IMR-90 (cell line): ENCODE measurements around the gene MACROD1. TPM values are rescaled to one million over a fixed set of nuclear protein-coding genes. Genes with fewer than 3 reads are reported as not detected.
A peak's percentile ranks its signal among the peaks of the same experiment; 100 is the strongest.

ENCODE experiments used
- ATAC-seq: fragments of 200-7000 bp; cut with Tn5 transposase; 2 replicates; pipeline ENCODE4 v1.9.1; 2020; ENCODE audit warnings: low read depth, mild to moderate bottlenecking, moderate library complexity
- BruUV-seq: library from RNA; stranded (reverse); fragments of 400-500 nt; replicated peaks from 2 replicates; lab custom pipeline; 2021; lab: Mats Ljungman, UMichigan
- CTCF ChIA-PET: fragments of 300-600 bp; formaldehyde crosslinking; extraction: SDS; loops from one replicate; lab custom pipeline; 2021; ENCODE audit warnings: antibody characterized with exemption; lab: Yijun Ruan, JAX
- POLR2A ChIA-PET: fragments of 300-600 bp; sonication (Branson Sonifier 250); formaldehyde crosslinking; loops from one replicate; lab custom pipeline; 2022; ENCODE audit warnings: antibody characterized with exemption; ENCODE audit not compliant: unreplicated experiment; lab: Charles Lee
- DNase-seq: peaks from one replicate; pipeline ENCODE4 v3.0.0; 2013
- H2AFZ ChIP-seq: replicated peaks from 2 replicates; pipeline ENCODE3; 2013; ENCODE audit warnings: low read length, mild to moderate bottlenecking; ENCODE audit not compliant: poor library complexity
- H2AK5ac ChIP-seq: 2 replicates; pipeline ENCODE4 v1.6.1; 2013; ENCODE audit warnings: low read depth, low read length, inconsistent platforms
- H2AK9ac ChIP-seq: replicated peaks from 2 replicates; pipeline ENCODE3; 2013; ENCODE audit warnings: mild to moderate bottlenecking, low read depth, low read length, moderate library complexity; ENCODE audit not compliant: poor library complexity
- H2BK120ac ChIP-seq: 2 replicates; pipeline ENCODE4 v1.6.1; 2013; ENCODE audit warnings: low read depth, low read length, inconsistent platforms
- H2BK15ac ChIP-seq: 3 replicates; pipeline ENCODE4 v1.6.1; 2013; ENCODE audit warnings: low read depth, low read length, inconsistent platforms
- H2BK20ac ChIP-seq: 2 replicates; pipeline ENCODE4 v1.6.1; 2013; ENCODE audit warnings: low read depth, mild to moderate bottlenecking, inconsistent platforms, low read length, moderate library complexity
- H2BK5ac ChIP-seq: 2 replicates; pipeline ENCODE4 v1.6.1; 2013; ENCODE audit warnings: mild to moderate bottlenecking, low read depth, low read length, inconsistent platforms; ENCODE audit not compliant: poor library complexity, severe bottlenecking
- H3K14ac ChIP-seq: replicated peaks from 2 replicates; pipeline ENCODE4 v1.6.1; 2013; ENCODE audit warnings: low read depth, low read length, inconsistent platforms
- H3K18ac ChIP-seq: 2 replicates; pipeline ENCODE4 v1.6.1; 2013; ENCODE audit warnings: low read depth, low read length, control low read depth
- H3K23ac ChIP-seq: 2 replicates; pipeline ENCODE4 v1.6.1; 2013; ENCODE audit warnings: low read depth, low read length, inconsistent platforms
- H3K27ac ChIP-seq: 2 replicates; pipeline ENCODE4 v1.5.1; 2013; ENCODE audit warnings: mild to moderate bottlenecking, control low read depth, low read length; ENCODE audit not compliant: insufficient read depth
- H3K27me3 ChIP-seq: 2 replicates; pipeline ENCODE4 v1.6.1; 2013; ENCODE audit warnings: low read length; ENCODE audit not compliant: control insufficient read depth, insufficient read depth
- H3K36me3 ChIP-seq: 2 replicates; pipeline ENCODE4 v1.6.1; 2013; ENCODE audit warnings: low read length, mixed read lengths; ENCODE audit not compliant: control insufficient read depth, insufficient read depth
- H3K4ac ChIP-seq: 2 replicates; pipeline ENCODE4 v1.6.1; 2013; ENCODE audit warnings: low read depth, low read length, inconsistent platforms
- H3K4me1 ChIP-seq: 2 replicates; pipeline ENCODE4 v1.6.1; 2013; ENCODE audit warnings: low read length, mixed read lengths; ENCODE audit not compliant: control insufficient read depth, insufficient read depth
- H3K4me2 ChIP-seq: 2 replicates; pipeline ENCODE4 v1.6.1; 2013; ENCODE audit warnings: low read depth, mild to moderate bottlenecking, control low read depth, low read length, moderate library complexity
- H3K4me3 ChIP-seq: 2 replicates; pipeline ENCODE4 v1.5.1; 2013; ENCODE audit warnings: low read depth, mild to moderate bottlenecking, control low read depth, low read length, moderate library complexity; ENCODE audit not compliant: insufficient read depth
- H3K56ac ChIP-seq: 2 replicates; pipeline ENCODE4 v1.6.1; 2013; ENCODE audit warnings: low read length, inconsistent platforms; ENCODE audit not compliant: insufficient read depth; ENCODE audit errors: extremely low read depth
- H3K79me1 ChIP-seq, 2 experiments: 2 replicates each; pipeline ENCODE4 v1.6.1; 2013; ENCODE audit warnings: low read length in 2 of 2, inconsistent platforms in 1 of 2, low read depth in 1 of 2
- H3K9ac ChIP-seq: 2 replicates; pipeline ENCODE4 v1.6.1; 2013; ENCODE audit warnings: low read depth, low read length, control low read depth
- H3K9me1 ChIP-seq: 2 replicates; pipeline ENCODE4 v1.6.1; 2013; ENCODE audit warnings: low read length, inconsistent platforms; ENCODE audit not compliant: insufficient read depth
- H3K9me3 ChIP-seq: 2 replicates; pipeline ENCODE4 v1.6.1; 2013; ENCODE audit warnings: low read length; ENCODE audit not compliant: control insufficient read depth, insufficient read depth
- H4K20me1 ChIP-seq: 2 replicates; pipeline ENCODE4 v1.6.1; 2013; ENCODE audit warnings: low read length, inconsistent platforms; ENCODE audit not compliant: insufficient read depth
- H4K5ac ChIP-seq: 2 replicates; pipeline ENCODE4 v1.6.1; 2013; ENCODE audit warnings: mild to moderate bottlenecking, low read depth, low read length, control low read depth
- H4K8ac ChIP-seq, 2 experiments: 2 replicates each; pipeline ENCODE4 v1.6.1; 2013; ENCODE audit warnings: low read depth in 2 of 2, low read length in 2 of 2, control low read depth in 1 of 2, inconsistent platforms in 1 of 2
- H4K91ac ChIP-seq: 2 replicates; pipeline ENCODE4 v1.6.1; 2013; ENCODE audit warnings: low read depth, low read length, inconsistent platforms; ENCODE audit not compliant: insufficient read depth
- CTCF ChIP-seq: conservative IDR thresholded peaks from 2 replicates; pipeline ENCODE4 v1.5.1; 2012; ENCODE audit warnings: mild to moderate bottlenecking, low read depth, low read length, improper control_type of control experiment
- FOS ChIP-seq: fragments of 150-350 bp; IDR thresholded peaks from 2 replicates; pipeline ENCODE4 v1.6.1; 2016; ENCODE audit warnings: low read depth, low read length
- MAFK ChIP-seq: IDR thresholded peaks from 2 replicates; pipeline ENCODE4 v1.6.1; 2012; ENCODE audit warnings: low read depth, low read length, improper control_type of control experiment
- NFE2L2 ChIP-seq: fragments of 150-350 bp; IDR thresholded peaks from 2 replicates; pipeline ENCODE4 v1.6.1; 2016; ENCODE audit warnings: low read depth, mild to moderate bottlenecking, low read length
- POLR2A ChIP-seq: IDR thresholded peaks from 2 replicates; pipeline ENCODE4 v1.6.1; 2012; ENCODE audit warnings: mild to moderate bottlenecking, low read depth, low read length
- RAD21 ChIP-seq: IDR thresholded peaks from 2 replicates; pipeline ENCODE4 v1.6.1; 2012; ENCODE audit warnings: low read length, improper control_type of control experiment
- RCOR1 ChIP-seq: IDR thresholded peaks from 2 replicates; pipeline ENCODE4 v1.6.1; 2012; ENCODE audit warnings: mild to moderate bottlenecking, low read length, improper control_type of control experiment; ENCODE audit not compliant: insufficient replicate concordance
- RFX5 ChIP-seq: IDR thresholded peaks from 2 replicates; pipeline ENCODE4 v1.8.0; 2012; ENCODE audit warnings: low read depth, mild to moderate bottlenecking, low read length, moderate library complexity
- USF2 ChIP-seq: fragments of 150-350 bp; IDR thresholded peaks from 2 replicates; pipeline ENCODE4 v1.6.1; 2017; ENCODE audit warnings: mild to moderate bottlenecking, antibody characterized with exemption, low read length, low read depth
- WGBS, 2 experiments: methylation state at CpG; one replicate each; pipeline versions ENCODE4 v1.1.5 to v1.1.7; 2013; ENCODE audit warnings: missing lambda C conversion rate in 2 of 2; ENCODE audit not compliant: insufficient read length in 1 of 2; ENCODE audit errors: extremely low coverage in 2 of 2; 5-methylcytosine and 5-hydroxymethylcytosine counted together
- dilution Hi-C: fragments of 300-500 bp; cut with HindIII; formaldehyde crosslinking; loops from one replicate; pipeline ENCODE4 v1.14.3; 2018; ENCODE audit warnings: low sequenced_read_pairs; ENCODE audit not compliant: unreplicated experiment
- in situ Hi-C: fragments of 300-500 bp; cut with MboI; formaldehyde crosslinking; loops from 3 replicates; pipeline ENCODE4 v1.14.3; 2019; ENCODE audit warnings: low sequenced_read_pairs, inconsistent platforms, mixed read lengths
- intact Hi-C: fragments of 100-400 bp; cut with micrococcal nuclease; formaldehyde crosslinking; loops from 2 replicates; pipeline ENCODE4 v1.10.0; 2022
- polyA plus RNA-seq, 3 experiments: library from polyadenylated mRNA; depleted of rRNA; stranded (reverse); fragments of >200 nt; gene quantifications; 2 replicates each; pipeline ENCODE4 v1.2.3, GENCODE V29; 2012; ENCODE audit warnings: low replicate concordance in 1 of 3
- total RNA-seq: library from RNA; depleted of rRNA; stranded (reverse); fragments of >200 nt; gene quantifications from 2 replicates; pipeline ENCODE4 v1.2.3, GENCODE V29; 2012

The MACROD1 gene
- total and polyA plus RNA-seq, 2 of the 4 experiments (the other 2 are of a cell fraction), result 2.5 to 9.3 TPM

DNA sequence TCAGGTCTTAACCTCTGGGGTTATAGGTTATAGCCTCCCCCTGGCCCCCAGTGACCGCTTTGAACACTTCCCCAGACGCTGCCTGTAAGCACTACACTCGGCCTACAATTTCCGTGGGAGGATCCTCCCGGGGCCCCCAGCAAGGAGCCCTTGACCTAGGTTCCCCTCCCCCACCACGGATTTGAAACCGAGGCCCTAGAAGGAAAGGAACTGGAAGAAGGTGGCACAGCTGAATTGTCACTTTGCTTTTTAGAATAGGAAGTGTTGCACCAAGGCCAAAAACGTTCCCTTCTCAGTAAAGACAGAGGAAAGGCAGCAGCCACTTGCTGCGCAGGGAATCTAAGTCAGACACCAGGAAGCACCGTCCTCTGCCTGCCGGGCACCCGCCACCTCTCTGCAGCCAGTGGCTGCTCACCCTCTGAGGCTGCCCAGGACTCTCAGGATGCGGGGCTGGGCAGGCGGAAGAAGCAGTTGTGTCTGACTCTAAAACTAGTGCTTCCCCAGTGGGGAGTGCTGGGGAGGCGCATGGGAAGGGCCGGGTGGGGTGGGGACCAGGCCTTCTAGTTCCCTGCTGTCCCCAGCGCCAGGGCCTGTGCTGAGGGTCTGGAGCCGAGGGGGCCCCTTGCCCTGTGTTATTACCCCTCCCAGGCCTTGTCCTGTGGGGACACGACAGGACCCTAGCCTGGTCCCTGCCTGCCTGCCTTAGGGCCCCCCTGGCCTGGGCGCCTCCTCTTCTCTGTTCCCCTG, 138.1 kb downstream of the MACROD1 start:
- no peaks in the 10 kb centered on the region for H3K9me3 ChIP-seq
- no peak for TF ChIP-seq NFE2L2
- no peak for TF ChIP-seq MAFK
- no peak for TF ChIP-seq CTCF
- no peak for TF ChIP-seq POLR2A
- no peak for TF ChIP-seq RFX5
- no peak for TF ChIP-seq USF2
- TF ChIP-seq FOS, result no peak
- no peak for TF ChIP-seq RAD21
- no peak for TF ChIP-seq RCOR1
- no peak overlapping the region for H2AK5ac ChIP-seq
- H3K9ac ChIP-seq, result no peak overlapping the region
- H2AFZ ChIP-seq, result no peak overlapping the region
- no peak overlapping the region for H3K56ac ChIP-seq
- H3K23ac ChIP-seq, result no peak overlapping the region
- in situ Hi-C loops, result no loop called here
- WGBS, 2 experiments, result 86% methylated on average over 7 of the region's 20 CpGs; no CpG with 5 or more reads in 1 of the 2 experiments
- no peak overlapping the region for H4K8ac ChIP-seq
- H4K5ac ChIP-seq, result no peak overlapping the region
- intact Hi-C loops, result no loop called here
- H3K4me1 ChIP-seq, result peaks cover 10% of the 10 kb centered on the region; the same call in 1 of the 2 replicates
- no peak overlapping the region for H3K27ac ChIP-seq
- H3K4me3 ChIP-seq, result no peak overlapping the region
- H2BK15ac ChIP-seq, result no peak overlapping the region
- no peak overlapping the region for H3K4ac ChIP-seq
- CTCF ChIA-PET, result no interaction called here
- H3K27me3 ChIP-seq, result peaks cover 2% of the 10 kb centered on the region; the same call in 1 of the 2 replicates
- H3K9me1 ChIP-seq, result peaks cover 3% of the 10 kb centered on the region; the same call in 1 of the 2 replicates
- POLR2A ChIA-PET, result no interaction called here
- H4K91ac ChIP-seq, result no peak overlapping the region
- H2BK20ac ChIP-seq, result no peak overlapping the region
- DNase-seq (no peak), ATAC-seq (no peak)
- BruUV-seq, result no TSS peak
- dilution Hi-C loops, result no loop called here
- H3K14ac ChIP-seq, result no peak overlapping the region
- H3K36me3 ChIP-seq, result no peaks in the 10 kb centered on the region
- no peak overlapping the region for H2BK120ac ChIP-seq
- no peak overlapping the region for H2BK5ac ChIP-seq
- peaks cover 10% of the 10 kb centered on the region for H4K20me1 ChIP-seq
- H3K18ac ChIP-seq, result no peak overlapping the region
- no peak overlapping the region for H2AK9ac ChIP-seq
- H3K79me1 ChIP-seq, result no peaks in the 10 kb centered on the region
- H3K4me2 ChIP-seq, result peak overlapping the region; percentile 44; the same call in 1 of the 2 replicates
